Measurements from ENCODE around the gene RFX1.

Gene RFX1

DNA sequence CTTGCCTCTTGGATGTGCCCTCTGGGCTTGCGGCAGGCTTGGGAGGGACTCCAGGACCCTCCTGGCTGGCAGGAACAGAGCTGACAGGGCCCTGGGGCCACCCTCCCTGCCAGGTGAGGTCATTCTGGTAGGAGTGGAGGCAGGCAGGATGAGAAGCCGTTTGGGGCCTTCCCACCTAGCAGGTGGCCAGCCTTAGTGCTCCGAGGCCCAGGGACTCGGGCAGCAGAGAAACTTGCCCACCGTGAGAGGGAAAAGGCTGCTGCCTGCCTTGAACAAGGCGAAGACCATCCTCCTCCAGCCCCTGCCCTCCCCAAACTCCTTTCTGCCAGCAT lies 8.5 kb downstream of the RFX1 start:
- no peak for TF ChIP-seq TAF1 (IDR thresholded peaks at IDR 0.05; ENCODE audit: borderline replicate concordance, insufficient read depth, low read length)
- TF ChIP-seq, protein P1, sequence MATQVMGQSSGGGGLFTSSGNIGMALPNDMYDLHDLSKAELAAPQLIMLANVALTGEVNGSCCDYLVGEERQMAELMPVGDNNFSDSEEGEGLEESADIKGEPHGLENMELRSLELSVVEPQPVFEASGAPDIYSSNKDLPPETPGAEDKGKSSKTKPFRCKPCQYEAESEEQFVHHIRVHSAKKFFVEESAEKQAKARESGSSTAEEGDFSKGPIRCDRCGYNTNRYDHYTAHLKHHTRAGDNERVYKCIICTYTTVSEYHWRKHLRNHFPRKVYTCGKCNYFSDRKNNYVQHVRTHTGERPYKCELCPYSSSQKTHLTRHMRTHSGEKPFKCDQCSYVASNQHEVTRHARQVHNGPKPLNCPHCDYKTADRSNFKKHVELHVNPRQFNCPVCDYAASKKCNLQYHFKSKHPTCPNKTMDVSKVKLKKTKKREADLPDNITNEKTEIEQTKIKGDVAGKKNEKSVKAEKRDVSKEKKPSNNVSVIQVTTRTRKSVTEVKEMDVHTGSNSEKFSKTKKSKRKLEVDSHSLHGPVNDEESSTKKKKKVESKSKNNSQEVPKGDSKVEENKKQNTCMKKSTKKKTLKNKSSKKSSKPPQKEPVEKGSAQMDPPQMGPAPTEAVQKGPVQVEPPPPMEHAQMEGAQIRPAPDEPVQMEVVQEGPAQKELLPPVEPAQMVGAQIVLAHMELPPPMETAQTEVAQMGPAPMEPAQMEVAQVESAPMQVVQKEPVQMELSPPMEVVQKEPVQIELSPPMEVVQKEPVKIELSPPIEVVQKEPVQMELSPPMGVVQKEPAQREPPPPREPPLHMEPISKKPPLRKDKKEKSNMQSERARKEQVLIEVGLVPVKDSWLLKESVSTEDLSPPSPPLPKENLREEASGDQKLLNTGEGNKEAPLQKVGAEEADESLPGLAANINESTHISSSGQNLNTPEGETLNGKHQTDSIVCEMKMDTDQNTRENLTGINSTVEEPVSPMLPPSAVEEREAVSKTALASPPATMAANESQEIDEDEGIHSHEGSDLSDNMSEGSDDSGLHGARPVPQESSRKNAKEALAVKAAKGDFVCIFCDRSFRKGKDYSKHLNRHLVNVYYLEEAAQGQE (IDR thresholded peaks at IDR 0.05; ENCODE audit: insufficient read depth in 1 of 2, low read depth in 2 of 2, low read length in 2 of 2), result no peak
- no peak for TF ChIP-seq FOXP2 (optimal IDR thresholded peaks at IDR 0.05; ENCODE audit: borderline replicate concordance, extremely low read depth, extremely low read length, insufficient read depth)
- no peak for TF ChIP-seq POLR2AphosphoS5 (IDR thresholded peaks at IDR 0.05; ENCODE audit: low read depth, low read length)
- TF ChIP-seq SIN3A (IDR thresholded peaks at IDR 0.05; ENCODE audit: borderline replicate concordance, insufficient read depth, low read length), result no peak

- TF ChIP-seq TAF1 (IDR thresholded peaks at IDR 0.05; ENCODE audit: borderline replicate concordance, insufficient read depth, low read length), result no peak
- TF ChIP-seq FOXP2 (optimal IDR thresholded peaks at IDR 0.05; ENCODE audit: borderline replicate concordance, extremely low read depth, extremely low read length, insufficient read depth), result no peak
- TF ChIP-seq, protein P1 (IDR thresholded peaks at IDR 0.05; ENCODE audit: insufficient read depth in 1 of 2, low read depth in 2 of 2, low read length in 2 of 2), result no peak
- TF ChIP-seq POLR2AphosphoS5 (IDR thresholded peaks at IDR 0.05; ENCODE audit: low read depth, low read length), result no peak
- TF ChIP-seq SIN3A (IDR thresholded peaks at IDR 0.05; ENCODE audit: borderline replicate concordance, insufficient read depth, low read length), result no peak
Observed at GRCh38 chr19:13996928-13997630, 9.0 kb downstream of the RFX1 start.

DNA sequence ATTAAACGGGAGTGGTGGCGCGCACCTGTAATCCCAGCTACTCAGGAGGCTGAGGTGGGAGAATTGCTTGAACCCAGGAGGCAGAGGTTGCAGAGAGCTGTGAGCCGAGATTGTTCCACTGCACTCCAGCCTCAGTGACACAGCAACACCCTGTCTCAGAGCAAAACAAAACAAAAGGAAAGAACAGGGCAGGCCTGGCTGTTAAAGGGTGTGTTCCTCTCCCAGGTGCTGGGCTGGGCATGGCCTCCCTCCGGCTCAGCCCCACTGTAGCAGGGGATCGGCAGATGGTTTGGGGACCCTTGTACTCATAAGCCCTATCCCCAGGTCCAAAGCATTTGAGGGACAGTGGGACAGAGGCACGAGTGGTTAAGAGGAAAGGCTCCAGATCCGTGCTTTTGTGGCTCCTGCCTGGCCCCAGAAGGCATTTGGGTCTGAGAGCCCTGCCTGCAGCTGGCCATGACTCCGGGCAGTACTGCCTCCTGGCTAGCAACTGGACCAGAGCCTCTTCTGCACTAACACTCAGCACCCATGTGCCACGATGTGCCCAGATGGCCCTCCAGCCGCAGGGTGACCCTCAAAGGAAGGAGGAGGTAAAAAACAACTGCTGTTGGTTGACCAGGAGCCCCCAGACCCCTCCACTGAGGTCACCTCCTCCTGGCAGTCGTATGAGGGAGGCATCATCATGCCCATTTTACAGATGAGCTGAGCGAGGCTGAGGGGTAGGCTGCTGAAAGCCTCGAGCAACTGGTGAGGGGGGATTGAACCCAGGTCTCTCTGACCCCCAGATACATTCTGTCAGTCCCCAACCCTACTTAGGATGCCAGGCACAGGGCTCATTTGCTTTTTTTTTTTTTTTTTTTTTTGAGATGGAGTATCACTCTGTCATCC lies 10.0 kb downstream of the RFX1 start:
- no peak for TF ChIP-seq SIN3A (IDR thresholded peaks at IDR 0.05; ENCODE audit: borderline replicate concordance, insufficient read depth, low read length)
- TF ChIP-seq, protein P1 (IDR thresholded peaks at IDR 0.05; ENCODE audit: insufficient read depth in 1 of 2, low read depth in 2 of 2, low read length in 2 of 2), result no peak
- TF ChIP-seq POLR2AphosphoS5 (IDR thresholded peaks at IDR 0.05; ENCODE audit: low read depth, low read length), result no peak
- TF ChIP-seq FOXP2 (optimal IDR thresholded peaks at IDR 0.05; ENCODE audit: borderline replicate concordance, extremely low read depth, extremely low read length, insufficient read depth), result no peak
- TF ChIP-seq TAF1 (IDR thresholded peaks at IDR 0.05; ENCODE audit: borderline replicate concordance, insufficient read depth, low read length), result no peak

GRCh38 chr19:13995017-13995728 lies 10.9 kb downstream of the RFX1 start:
- TF ChIP-seq SIN3A (IDR thresholded peaks at IDR 0.05; ENCODE audit: borderline replicate concordance, insufficient read depth, low read length), result no peak
- TF ChIP-seq TAF1 (IDR thresholded peaks at IDR 0.05; ENCODE audit: borderline replicate concordance, insufficient read depth, low read length), result no peak
- TF ChIP-seq, protein P1 (IDR thresholded peaks at IDR 0.05; ENCODE audit: insufficient read depth in 1 of 2, low read depth in 2 of 2, low read length in 2 of 2), result no peak
- TF ChIP-seq FOXP2 (optimal IDR thresholded peaks at IDR 0.05; ENCODE audit: borderline replicate concordance, extremely low read depth, extremely low read length, insufficient read depth), result no peak
- no peak for TF ChIP-seq POLR2AphosphoS5 (IDR thresholded peaks at IDR 0.05; ENCODE audit: low read depth, low read length)

Measured in PFSK-1 (cell line).